GM12878 (cell line): ENCODE measurements around the gene RORB. TPM values are rescaled to one million over a fixed set of nuclear protein-coding genes. Genes with fewer than 3 reads are reported as not detected.

Experiments used
- ATAC-seq: fragments of 200-7000 bp; cut with Tn5 transposase; 3 replicates; pipeline ENCODE4 v1.9.1; 2020; ENCODE audit warnings: mild to moderate bottlenecking, moderate library complexity
- BruUV-seq: library from RNA; stranded (reverse); fragments of 400-500 nt; replicated peaks from 2 replicates; lab custom pipeline; 2021; lab: Mats Ljungman, UMichigan
- CTCF ChIA-PET: fragments of 300-600 bp; sonication (Branson Sonifier 250); formaldehyde crosslinking; extraction: SDS; loops from one replicate; lab custom pipeline; 2021; ENCODE audit warnings: inconsistent platforms; lab: Yijun Ruan, JAX
- POLR2A ChIA-PET: fragments of 350-600 bp; formaldehyde crosslinking; extraction: SDS; loops from one replicate; lab custom pipeline; 2021; ENCODE audit warnings: inconsistent platforms; lab: Charles Lee
- RAD21 ChIA-PET: fragments of 300-600 bp; sonication (Branson Sonifier 250); formaldehyde crosslinking; loops from one replicate; lab custom pipeline; 2023; ENCODE audit warnings: antibody characterized with exemption; ENCODE audit not compliant: unreplicated experiment; lab: Charles Lee
- SMC1A ChIA-PET: fragments of 300-600 bp; sonication (Branson Sonifier 250); formaldehyde crosslinking; loops from one replicate; lab custom pipeline; 2023; ENCODE audit not compliant: unreplicated experiment, uncharacterized antibody; lab: Charles Lee
- DNase-seq: peaks from one replicate; pipeline ENCODE4 v3.0.0-alpha.2; 2011; ENCODE audit warnings: low read depth, low spot score
- FAIRE-seq: peaks from 3 replicates; lab custom pipeline; 2011; peaks lifted over from hg19 to GRCh38; lab: Jason Lieb, UNC
- H2AFZ ChIP-seq: 2 replicates; pipeline ENCODE4 v1.6.0; 2011; ENCODE audit warnings: low read depth, low read length, control low read depth; ENCODE audit not compliant: control insufficient read depth
- H3K27ac ChIP-seq: 2 replicates; pipeline ENCODE4 v1.5.1; 2011; ENCODE audit warnings: control low read depth; ENCODE audit not compliant: control insufficient read depth, insufficient read depth
- H3K27me3 ChIP-seq, 2 experiments: replicated peaks in 1 of 2; 2 replicates each; pipeline versions ENCODE4 v1.6.0 to v1.6.1; 2011; ENCODE audit warnings: low read length in 1 of 2; ENCODE audit not compliant: control insufficient read depth in 2 of 2, insufficient read depth in 2 of 2
- H3K36me3 ChIP-seq, 2 experiments: 2 replicates each; pipeline ENCODE4 v1.5.1; 2011; ENCODE audit warnings: low read length in 1 of 2; ENCODE audit not compliant: control insufficient read depth in 2 of 2, insufficient read depth in 2 of 2
- H3K4me1 ChIP-seq: 2 replicates; pipeline ENCODE4 v1.6.1; 2011; ENCODE audit warnings: mild to moderate bottlenecking, low read length, moderate library complexity, mixed read lengths; ENCODE audit not compliant: control insufficient read depth, insufficient read depth
- H3K4me2 ChIP-seq: 2 replicates; pipeline ENCODE4 v1.6.0; 2011; ENCODE audit warnings: control low read depth; ENCODE audit not compliant: control insufficient read depth, insufficient read depth
- H3K4me3 ChIP-seq: fragments of 200-600 bp; sonication (generic); 2 replicates; pipeline ENCODE4 v1.5.1; 2016
- H3K79me2 ChIP-seq: 2 replicates; pipeline ENCODE4 v1.6.0; 2011; ENCODE audit warnings: low read length; ENCODE audit not compliant: control insufficient read depth, insufficient read depth
- H3K9ac ChIP-seq: 2 replicates; pipeline ENCODE4 v1.8.0; 2011; ENCODE audit warnings: low read length, control low read depth, mixed read lengths; ENCODE audit not compliant: control insufficient read depth, insufficient read depth
- H3K9me3 ChIP-seq: replicated peaks from 3 replicates; pipeline ENCODE4 v1.5.1; 2011; ENCODE audit warnings: mild to moderate bottlenecking, low read length; ENCODE audit not compliant: control insufficient read depth, insufficient read depth
- H4K20me1 ChIP-seq: 2 replicates; pipeline ENCODE4 v1.6.0; 2011; ENCODE audit not compliant: control insufficient read depth, insufficient read depth
- ATF2 ChIP-seq: IDR thresholded peaks from 2 replicates; pipeline ENCODE4 v1.6.1; 2012; ENCODE audit warnings: low read length, inconsistent platforms
- IKZF2 ChIP-seq, 2 experiments: fragments of 450-650 bp; IDR thresholded peaks; 2 replicates each; pipeline ENCODE4 v1.6.1; 2017; ENCODE audit warnings: mild to moderate bottlenecking in 2 of 2, moderate library complexity in 2 of 2
- KAT2A ChIP-seq: conservative IDR thresholded peaks from 2 replicates; pipeline ENCODE4 v1.6.1; 2011; ENCODE audit warnings: low read depth, low read length; ENCODE audit not compliant: control insufficient read depth
- NBN ChIP-seq: fragments of 450-650 bp; IDR thresholded peaks from 2 replicates; pipeline ENCODE4 v1.6.1; 2016
- PML ChIP-seq: IDR thresholded peaks from 2 replicates; pipeline ENCODE4 v1.6.1; 2012; ENCODE audit warnings: low read length, inconsistent platforms
- RAD21 ChIP-seq: IDR thresholded peaks from 2 replicates; pipeline ENCODE4 v1.6.1; 2011; ENCODE audit warnings: mild to moderate bottlenecking, low read depth, low read length, moderate library complexity; ENCODE audit not compliant: insufficient read depth
- RAD51 ChIP-seq: fragments of 450-650 bp; IDR thresholded peaks from 2 replicates; pipeline ENCODE4 v1.6.1; 2016; ENCODE audit warnings: moderate library complexity, mild to moderate bottlenecking, inconsistent platforms
- RCOR1 ChIP-seq: conservative IDR thresholded peaks from 2 replicates; pipeline ENCODE4 v1.6.1; 2012; ENCODE audit warnings: low read depth, low read length, improper control_type of control experiment
- SMC3 ChIP-seq: IDR thresholded peaks from 2 replicates; pipeline ENCODE4 v1.6.1; 2011; ENCODE audit warnings: low read length, improper control_type of control experiment, borderline replicate concordance
- SREBF1 ChIP-seq: IDR thresholded peaks from 2 replicates; pipeline ENCODE4 v1.6.1; 2012; ENCODE audit warnings: mild to moderate bottlenecking, low read length
- ZBTB33 ChIP-seq: fragments of 450-650 bp; IDR thresholded peaks from 2 replicates; pipeline ENCODE4 v1.6.1; 2017; ENCODE audit warnings: mild to moderate bottlenecking
- ZNF207 ChIP-seq: fragments of 450-650 bp; IDR thresholded peaks from 2 replicates; pipeline ENCODE4 v1.6.1; 2014; ENCODE audit warnings: antibody characterized with exemption, mild to moderate bottlenecking, borderline replicate concordance
- ZNF687 ChIP-seq: fragments of 450-650 bp; IDR thresholded peaks from 2 replicates; pipeline ENCODE4 v1.6.1; 2017; ENCODE audit warnings: mild to moderate bottlenecking, moderate library complexity
- WGBS: methylation state at CpG from one replicate; pipeline ENCODE4 v1.1.6; 2016; ENCODE audit warnings: low lambda C conversion rate; ENCODE audit not compliant: insufficient replicate concordance, insufficient coverage; ENCODE audit errors: missing lambda C conversion rate; 5-methylcytosine and 5-hydroxymethylcytosine counted together
- in situ Hi-C: fragments of 300-500 bp; cut with MboI; formaldehyde crosslinking; loops from 9 replicates; pipeline ENCODE4 v1.14.3; 2018; ENCODE audit warnings: mixed read lengths
- intact Hi-C: fragments of 100-400 bp; cut with micrococcal nuclease; formaldehyde crosslinking; loops from one replicate; pipeline ENCODE4 v1.14.2; 2022; ENCODE audit not compliant: unreplicated experiment
- polyA plus RNA-seq, 11 experiments: library from polyadenylated mRNA; depleted of rRNA in 4 of 11; unstranded in 6 of 11; stranded (reverse) in 5 of 11; fragments of >200 nt; fragmentation: Nextera tagmentation in 4 of 11; fragmentation: Illumina TruSeq in 1 of 11; extraction: Ambion mirVana in 4 of 11; extraction: Trizol in 1 of 11; gene quantifications; 1 replicate in 1 of 11; 2 replicates in 10 of 11; pipeline versions ENCODE4 v1.2.1 to v1.2.3, GENCODE V29; 2011 to 2016; ENCODE audit warnings: inconsistent platforms in 2 of 11, missing spikeins in 2 of 11, low read depth in 1 of 11
- total RNA-seq, 4 experiments: library from RNA; depleted of rRNA in 3 of 4; stranded (reverse); fragments of >200 nt in 3 of 4; fragmentation: Illumina TruSeq in 1 of 4; extraction: Trizol in 1 of 4; gene quantifications; 2 replicates each; pipeline versions ENCODE4 v1.2.1 to v1.2.3, GENCODE V29; 2013 to 2021

RORB gene
- total and polyA plus RNA-seq, 10 of the 15 experiments (the other 5 are each of a cell fraction or from before 2014, with no cell fraction given) = under 0.01 to 0.01 TPM; not detected in 8

- DNase-seq = no peak
- 68% methylated on average over 3 of the region's 3 CpGs for WGBS
- no peak overlapping the region for H3K4me3 ChIP-seq
- H3K9ac ChIP-seq = no peak overlapping the region
- no peaks in the 10 kb centered on the region for H3K36me3 ChIP-seq
- in situ Hi-C loops = no loop called here
- no peaks in the 10 kb centered on the region for H3K9me3 ChIP-seq
- no peak overlapping the region for H3K4me2 ChIP-seq
- TF ChIP-seq ATF2 (no peak), RAD21 (no peak), ZBTB33 (no peak), RCOR1 (no peak), SMC3 (no peak), PML (no peak), RAD51 (no peak), SREBF1 (no peak), NBN (no peak), KAT2A (no peak), ZNF207 (no peak), ZNF687 (no peak), IKZF2 (IDR thresholded peaks at IDR 0.05) (no peak)
- TF ChIP-seq, all 136 proteins: peak for 0
- Histone ChIP-seq H2AFZ (no peak overlapping the region), H3K4me1 (no peaks in the 10 kb centered on the region), H3K79me2 (no peaks in the 10 kb centered on the region), H3K27me3 (no peaks in the 10 kb centered on the region), H3K27ac (no peak overlapping the region), H4K20me1 (no peaks in the 10 kb centered on the region)
- ChIA-PET SMC1A (interaction anchor here (1.0 kb wide), 1 partner anchor 14 kb away, joined by 3 read pairs; no protein-coding TSS in a partner anchor), CTCF (no interaction called here), POLR2A (no interaction called here), RAD21 (no interaction called here)
- intact Hi-C loops = no loop called here
- FAIRE-seq (no peak), ATAC-seq (no peak)
- BruUV-seq = no TSS peak
Observed at GRCh38 chr9:74534841-74535240, 37.7 kb downstream of the RORB start.
